B cell (primary cell): Measurements from ENCODE around the gene IL1R1. TPM values are rescaled to one million over a fixed set of nuclear protein-coding genes. Genes with fewer than 3 reads are reported as not detected.

ENCODE experiments used
- ATAC-seq: fragments of 200-7000 bp; cut with Tn5 transposase; one replicate; pipeline ENCODE4 v1.10.0; 2021; ENCODE audit warnings: low read depth, mild to moderate bottlenecking, moderate number of reproducible peaks, moderate library complexity
- CTCF ChIA-PET: fragments of 350-600 bp; sonication (Branson Sonifier 250); formaldehyde crosslinking; loops from one replicate; lab custom pipeline; 2021; ENCODE audit warnings: antibody characterized with exemption, inconsistent platforms; lab: Charles Lee
- POLR2A ChIA-PET: fragments of 350-600 bp; sonication (Branson Sonifier 250); formaldehyde crosslinking; loops from one replicate; lab custom pipeline; 2021; ENCODE audit warnings: antibody characterized with exemption; lab: Charles Lee
- DNase-seq: peaks from one replicate; pipeline ENCODE4 v3.0.0; 2013
- H2AFZ ChIP-seq: 2 replicates; pipeline ENCODE4 v1.6.1; 2012; ENCODE audit warnings: mild to moderate bottlenecking, low read depth, low read length; ENCODE audit not compliant: insufficient read depth, poor library complexity, severe bottlenecking
- H3K27ac ChIP-seq, 2 donors: 1 replicate in 1 of 2; 2 replicates in 1 of 2; pipeline ENCODE4 v1.5.1; 2012 to 2013; ENCODE audit warnings: low read length in 2 of 2, mild to moderate bottlenecking in 2 of 2, moderate library complexity in 1 of 2
- H3K27me3 ChIP-seq, 4 experiments: fragments of 200-600 bp in 1 of 4; sonication (generic) in 1 of 4; replicated peaks in 1 of 4; 1 replicate in 2 of 4; 2 replicates in 2 of 4; pipeline versions ENCODE4 v1.6.1 to v1.7.0; 2013 to 2016; ENCODE audit warnings: low read length in 3 of 4, mild to moderate bottlenecking in 2 of 4, mixed read lengths in 1 of 4, moderate library complexity in 1 of 4; ENCODE audit not compliant: insufficient read depth in 4 of 4, control insufficient read depth in 3 of 4; ENCODE audit errors: control extremely low read depth in 1 of 4
- H3K36me3 ChIP-seq, 2 experiments: replicated peaks in 1 of 2; 1 replicate in 1 of 2; 2 replicates in 1 of 2; pipeline versions ENCODE4 v1.6.1 to v1.7.1; 2013; ENCODE audit warnings: low read length in 1 of 2; ENCODE audit not compliant: insufficient read depth in 2 of 2, control insufficient read depth in 1 of 2; ENCODE audit errors: control extremely low read depth in 1 of 2, extremely low read depth in 1 of 2
- H3K4me1 ChIP-seq, 2 donors: fragments of 200-600 bp in 1 of 2; sonication (generic) in 1 of 2; 1 replicate in 1 of 2; 2 replicates in 1 of 2; pipeline versions ENCODE4 v1.5.1 to v1.6.1; 2013 to 2017; ENCODE audit warnings: low read length in 2 of 2; ENCODE audit not compliant: control insufficient read depth in 2 of 2, insufficient read depth in 2 of 2
- H3K4me2 ChIP-seq: replicated peaks from 2 replicates; pipeline ENCODE3; 2012; ENCODE audit warnings: mild to moderate bottlenecking, low read depth, low read length; ENCODE audit not compliant: poor library complexity, severe bottlenecking
- H3K4me3 ChIP-seq, 5 experiments: fragments of 200-600 bp in 1 of 5; sonication (generic) in 1 of 5; 1 replicate in 3 of 5; 2 replicates in 2 of 5; pipeline versions ENCODE4 v1.5.1 to v1.7.0; 2011 to 2016; ENCODE audit warnings: low read length in 4 of 5, mild to moderate bottlenecking in 4 of 5, low read depth in 2 of 5, control low read depth in 1 of 5, moderate library complexity in 1 of 5; ENCODE audit not compliant: insufficient read depth in 1 of 5; ENCODE audit errors: control extremely low read depth in 1 of 5, extremely low read depth in 1 of 5
- H3K79me2 ChIP-seq: fragments of 200-600 bp; sonication (generic); one replicate; pipeline ENCODE4 v1.6.0; 2016; ENCODE audit warnings: low read length; ENCODE audit not compliant: control insufficient read depth, insufficient read depth
- H3K9ac ChIP-seq: fragments of 200-600 bp; sonication (generic); 2 replicates; pipeline ENCODE4 v1.6.1; 2017; ENCODE audit warnings: mild to moderate bottlenecking, low read length, moderate library complexity
- H3K9me3 ChIP-seq, 3 donors: one replicate each; pipeline versions ENCODE4 v1.6.1 to v1.7.1; 2013; ENCODE audit warnings: low read length in 2 of 3; ENCODE audit not compliant: control insufficient read depth in 2 of 3, insufficient read depth in 1 of 3; ENCODE audit errors: control extremely low read depth in 1 of 3
- H4K20me1 ChIP-seq: 2 replicates; pipeline ENCODE4 v1.6.0; 2012; ENCODE audit warnings: mild to moderate bottlenecking, low read length; ENCODE audit not compliant: insufficient read depth, control insufficient read depth, poor library complexity, severe bottlenecking
- H3K27ac Mint-ChIP-seq: one replicate; pipeline ENCODE4 v1.8.0; 2021; ENCODE audit warnings: mixed read lengths
- H3K27me3 Mint-ChIP-seq: one replicate; pipeline ENCODE4 v1.8.0; 2021; ENCODE audit warnings: mixed read lengths
- H3K4me1 Mint-ChIP-seq: one replicate; pipeline ENCODE4 v1.8.0; 2021; ENCODE audit warnings: mixed read lengths
- H3K4me3 Mint-ChIP-seq: one replicate; pipeline ENCODE4 v1.8.0; 2021; ENCODE audit warnings: mixed read lengths
- H3K9me3 Mint-ChIP-seq: one replicate; pipeline ENCODE4 v1.8.0; 2022; ENCODE audit warnings: mixed read lengths; ENCODE audit not compliant: insufficient read depth
- CTCF ChIP-seq: fragments of 200-600 bp; IDR thresholded peaks from one replicate; pipeline ENCODE4 v1.8.0; 2022; ENCODE audit warnings: antibody characterized with exemption, mild to moderate bottlenecking
- EZH2 ChIP-seq: IDR thresholded peaks from 2 replicates; pipeline ENCODE4 v1.6.1; 2012; ENCODE audit warnings: borderline replicate concordance, low read depth, mild to moderate bottlenecking, moderate library complexity, low read length; ENCODE audit not compliant: insufficient read depth, poor library complexity, severe bottlenecking
- WGBS: methylation state at CpG from one replicate; pipeline ENCODE4 v1.1.5; 2013; ENCODE audit warnings: missing lambda C conversion rate; ENCODE audit not compliant: insufficient coverage; 5-methylcytosine and 5-hydroxymethylcytosine counted together
- intact Hi-C: fragments of 100-400 bp; cut with micrococcal nuclease; formaldehyde crosslinking; loops from one replicate; pipeline ENCODE4 v1.10.0; 2022
- polyA plus RNA-seq: library from polyadenylated mRNA; depleted of rRNA; stranded (reverse); fragments of >200 nt; gene quantifications from 2 replicates; pipeline ENCODE4 v1.2.3, GENCODE V29; 2012
- total RNA-seq, 2 donors: library from RNA; stranded (reverse); fragments of 120-200 nt in 1 of 2; gene quantifications; 1 replicate in 1 of 2; 2 replicates in 1 of 2; pipeline versions ENCODE4 v1.2.3 to v1.2.4, GENCODE V29; 2013 to 2022

The IL1R1 gene
- total and polyA plus RNA-seq, 2 donors (not counting 1 experiment from before 2014, with no cell fraction given), result not detected

- Histone ChIP-seq H3K27me3 (peaks cover 0 to 4% (median 0%) of the 10 kb centered on the region in 4 experiments), H3K27ac (no peak overlapping the region), H2AFZ (no peak overlapping the region), H3K9me3 (peaks cover 0 to 3% (median 0%) of the 10 kb centered on the region in 3 donors), H3K4me2 (no peak overlapping the region), H3K9ac (no peak overlapping the region), H4K20me1 (no peaks in the 10 kb centered on the region), H3K36me3 (no peaks in the 10 kb centered on the region), H3K4me1 (no peaks in the 10 kb centered on the region), H3K4me3 (no peak overlapping the region), H3K79me2 (no peaks in the 10 kb centered on the region)
- H3K27ac Mint-ChIP-seq, result no peak overlapping the region
- ChIA-PET CTCF (no interaction called here), POLR2A (no interaction called here)
- no peak for ATAC-seq
- WGBS, result 75% methylated on average over 5 of the region's 5 CpGs
- no peak for TF ChIP-seq CTCF
- no peak for TF ChIP-seq EZH2
- DNase-seq, result no peak
- H3K9me3 Mint-ChIP-seq, result peaks cover 10% of the 10 kb centered on the region
- H3K4me3 Mint-ChIP-seq, result no peak overlapping the region
- H3K27me3 Mint-ChIP-seq, result peaks cover 17% of the 10 kb centered on the region
- no peaks in the 10 kb centered on the region for H3K4me1 Mint-ChIP-seq
- intact Hi-C loops, result no loop called here
These were observed 64.3 kb downstream of the IL1R1 start for GRCh38 chr2:102206666-102207341.

GRCh38 chr2:102208774-102209173 lies 66.2 kb downstream of the IL1R1 start:
- ChIA-PET POLR2A (no interaction called here), CTCF (interaction anchor here (1.4 kb wide), 1 partner anchor 32 kb away, joined by 4 read pairs; no protein-coding TSS in a partner anchor)
- Mint-ChIP-seq H3K27me3 (peaks cover 17% of the 10 kb centered on the region), H3K27ac (no peak overlapping the region), H3K9me3 (peaks cover 10% of the 10 kb centered on the region), H3K4me3 (no peak overlapping the region), H3K4me1 (no peaks in the 10 kb centered on the region)
- Histone ChIP-seq H3K9ac (no peak overlapping the region), H3K4me2 (no peak overlapping the region), H3K9me3 (peaks cover 0 to 3% (median 0%) of the 10 kb centered on the region in 3 donors), H3K4me3 (no peak overlapping the region), H2AFZ (no peak overlapping the region), H3K27ac (no peak overlapping the region), H3K4me1 (no peaks in the 10 kb centered on the region), H3K36me3 (no peaks in the 10 kb centered on the region), H4K20me1 (no peaks in the 10 kb centered on the region), H3K79me2 (no peaks in the 10 kb centered on the region), H3K27me3 (peaks cover 0 to 4% (median 0%) of the 10 kb centered on the region in 4 experiments)
- intact Hi-C loops, result no loop called here
- ATAC-seq, result no peak
- no peak for TF ChIP-seq CTCF
- no peak for TF ChIP-seq EZH2
- no peak for DNase-seq
